K562 (cell line): ENCODE results near the gene RECK. TPM values are rescaled to one million over a fixed set of nuclear protein-coding genes. Genes with fewer than 3 reads are reported as not detected.

Source experiments
- ATAC-seq: fragments of 200-7000 bp; cut with Tn5 transposase; 3 replicates; pipeline ENCODE4 v1.9.1; 2020; ENCODE audit warnings: moderate library complexity
- BruUV-seq: library from RNA; stranded (reverse); fragments of 400-500 nt; replicated peaks from 2 replicates; lab custom pipeline; 2021; lab: Mats Ljungman, UMichigan
- CTCF ChIA-PET: fragments of 300-600 bp; formaldehyde crosslinking; extraction: SDS; loops from one replicate; lab custom pipeline; 2021; ENCODE audit warnings: low intra/inter-chr PET ratio; lab: Yijun Ruan, JAX
- POLR2A ChIA-PET: fragments of 300-600, 350-650 bp; sonication (Branson Sonifier 250); formaldehyde crosslinking; extraction: SDS; loops from one replicate; lab custom pipeline; 2021; ENCODE audit warnings: antibody characterized with exemption, inconsistent platforms; lab: Yijun Ruan, JAX
- DNase-seq, 4 experiments: peaks; one replicate each; pipeline versions ENCODE4 v3.0.0 to v3.0.0-alpha.2; 2011 to 2018; ENCODE audit warnings: low spot score in 3 of 4, mixed read lengths in 3 of 4; ENCODE audit errors: extremely low read depth in 1 of 4
- FAIRE-seq: peaks from 2 replicates; lab custom pipeline; 2011; peaks lifted over from hg19 to GRCh38; lab: Jason Lieb, UNC
- H2AFZ ChIP-seq: 2 replicates; pipeline ENCODE4 v1.6.0; 2011; ENCODE audit warnings: low read depth, low read length, control low read depth, inconsistent platforms
- H3K27ac ChIP-seq: fragments of 200-600 bp; 3 replicates; pipeline ENCODE4 v1.8.0; 2011; ENCODE audit warnings: low read depth, mild to moderate bottlenecking, control low read depth, inconsistent platforms, low read length, moderate library complexity, mixed read lengths; ENCODE audit errors: extremely low read depth
- H3K27me3 ChIP-seq, 2 experiments: fragments of 300-600 bp in 1 of 2; 2 replicates in 1 of 2; 3 replicates in 1 of 2; pipeline versions ENCODE4 v1.6.0 to v1.8.0; 2011; ENCODE audit warnings: inconsistent platforms in 2 of 2, low read length in 2 of 2, mild to moderate bottlenecking in 1 of 2, mixed read lengths in 1 of 2, moderate library complexity in 1 of 2; ENCODE audit not compliant: control insufficient read depth in 2 of 2, insufficient read depth in 2 of 2
- H3K36me3 ChIP-seq: fragments of 300-600 bp; 3 replicates; pipeline ENCODE4 v1.8.0; 2011; ENCODE audit warnings: mild to moderate bottlenecking, low read length, inconsistent platforms; ENCODE audit not compliant: control insufficient read depth, insufficient read depth
- H3K4me1 ChIP-seq, 2 experiments: fragments of 200-600 bp in 1 of 2; replicated peaks in 1 of 2; 2 replicates in 1 of 2; 3 replicates in 1 of 2; pipeline versions ENCODE4 v1.5.1 to v1.8.0; 2011; ENCODE audit warnings: inconsistent platforms in 2 of 2, low read length in 2 of 2, mild to moderate bottlenecking in 1 of 2, mixed read lengths in 1 of 2, moderate library complexity in 1 of 2; ENCODE audit not compliant: control insufficient read depth in 2 of 2, insufficient read depth in 2 of 2
- H3K4me2 ChIP-seq: 2 replicates; pipeline ENCODE4 v1.6.1; 2011; ENCODE audit warnings: low read length, control low read depth, inconsistent platforms, mixed read lengths; ENCODE audit not compliant: insufficient read depth
- H3K4me3 ChIP-seq: fragments of 200-600 bp; sonication (generic), shearing (Covaris generic); 2 replicates; pipeline ENCODE4 v1.5.1; 2016; ENCODE audit warnings: control low read depth, inconsistent platforms
- H3K79me2 ChIP-seq: fragments of 200-600 bp; 3 replicates; pipeline ENCODE4 v1.8.0; 2011; ENCODE audit warnings: low read length, inconsistent platforms; ENCODE audit not compliant: control insufficient read depth, insufficient read depth
- H3K9ac ChIP-seq, 2 experiments: 2 replicates each; pipeline versions ENCODE4 v1.6.0 to v1.6.1; 2011; ENCODE audit warnings: low read depth in 2 of 2, low read length in 2 of 2, control low read depth in 1 of 2, inconsistent platforms in 1 of 2, mild to moderate bottlenecking in 1 of 2, mixed read lengths in 1 of 2; ENCODE audit not compliant: insufficient read depth in 1 of 2
- H3K9me1 ChIP-seq: one replicate; pipeline ENCODE4 v1.6.0; 2011; ENCODE audit warnings: inconsistent platforms, mild to moderate bottlenecking, low read length, moderate library complexity; ENCODE audit not compliant: control insufficient read depth, insufficient read depth
- H3K9me3 ChIP-seq: replicated peaks from 2 replicates; pipeline ENCODE4 v1.5.1; 2011; ENCODE audit warnings: low read depth, low read length, inconsistent platforms; ENCODE audit not compliant: control insufficient read depth, insufficient read depth
- H4K20me1 ChIP-seq: replicated peaks from 2 replicates; pipeline ENCODE4 v1.6.1; 2011; ENCODE audit warnings: low read length, inconsistent platforms, mixed read lengths; ENCODE audit not compliant: control insufficient read depth, insufficient read depth
- BCL6 ChIP-seq: fragments of 250-450 bp; sonication (Bioruptor Pico); IDR thresholded peaks from 2 replicates; pipeline ENCODE4 v1.4.0; 2020
- ESRRA ChIP-seq: fragments of 450-650 bp; IDR thresholded peaks from 2 replicates; pipeline ENCODE4 v1.6.1; 2014; ENCODE audit warnings: low read depth, mild to moderate bottlenecking, moderate library complexity, borderline replicate concordance
- GABPB1 ChIP-seq: sonication (generic); formaldehyde crosslinking; IDR thresholded peaks from 2 replicates; pipeline ENCODE4 v1.8.0; 2022; ENCODE audit warnings: mild to moderate bottlenecking, missing genetic modification reagents
- HES1 ChIP-seq: fragments of 450-650 bp; IDR thresholded peaks from 2 replicates; pipeline ENCODE4 v1.6.1; 2016; ENCODE audit warnings: low read depth, mild to moderate bottlenecking, moderate library complexity
- HIVEP1 ChIP-seq: fragments of 250-450 bp; sonication (Bioruptor Pico); IDR thresholded peaks from 2 replicates; pipeline ENCODE4 v1.4.0; 2020; ENCODE audit warnings: mild to moderate bottlenecking
- HNRNPUL1 ChIP-seq: fragments of 200-400 bp; formaldehyde crosslinking; IDR thresholded peaks from 2 replicates; pipeline ENCODE4 v1.6.1; 2017; ENCODE audit warnings: low read length
- KHSRP ChIP-seq: fragments of 450-650 bp; IDR thresholded peaks from 2 replicates; pipeline ENCODE4 v1.6.1; 2017
- NFE2L1 ChIP-seq: fragments of 450-650 bp; IDR thresholded peaks from 2 replicates; pipeline ENCODE4 v1.6.1; 2016; ENCODE audit warnings: missing genetic modification characterization, low read depth, mild to moderate bottlenecking, missing compliant biosample characterization, moderate library complexity, borderline replicate concordance
- NR0B1 ChIP-seq: fragments of 450-650 bp; IDR thresholded peaks from one replicate; pipeline ENCODE4 v1.6.1; 2018; ENCODE audit warnings: mild to moderate bottlenecking, moderate library complexity; ENCODE audit not compliant: partially characterized antibody
- NR4A1 ChIP-seq, 2 experiments: fragments of 250-450 bp in 1 of 2; fragments of 450-650 bp in 1 of 2; sonication (Bioruptor Pico) in 1 of 2; IDR thresholded peaks; 2 replicates each; pipeline versions ENCODE4 v1.4.0 to v1.6.1; 2016 to 2020; ENCODE audit warnings: mild to moderate bottlenecking in 2 of 2, missing compliant biosample characterization in 1 of 2, missing genetic modification characterization in 1 of 2, moderate library complexity in 1 of 2
- RBM14 ChIP-seq: fragments of 200-400 bp; formaldehyde crosslinking; IDR thresholded peaks from 2 replicates; pipeline ENCODE4 v1.6.1; 2018; ENCODE audit warnings: low read depth, mild to moderate bottlenecking, low read length, moderate library complexity, borderline replicate concordance; ENCODE audit not compliant: insufficient read depth
- TEAD1 ChIP-seq, 2 experiments: fragments of 450-650 bp in 1 of 2; sonication (generic) in 1 of 2; formaldehyde crosslinking; IDR thresholded peaks; 2 replicates each; pipeline versions ENCODE4 v1.4.0 to v1.8.0; 2020 to 2022; ENCODE audit warnings: mild to moderate bottlenecking in 2 of 2, missing genetic modification reagents in 1 of 2
- ZBTB26 ChIP-seq: fragments of 450-650 bp; formaldehyde crosslinking; IDR thresholded peaks from 2 replicates; pipeline ENCODE4 v1.4.0; 2022; ENCODE audit warnings: missing genetic modification characterization
- ZHX1 ChIP-seq: fragments of 150-350 bp; conservative IDR thresholded peaks from 2 replicates; pipeline ENCODE4 v1.6.1; 2014; ENCODE audit warnings: low read length
- ZNF124 ChIP-seq: sonication (generic); formaldehyde crosslinking; IDR thresholded peaks from 2 replicates; pipeline ENCODE4 v1.8.1; 2022; ENCODE audit warnings: missing genetic modification reagents
- ZNF512 ChIP-seq: IDR thresholded peaks from 2 replicates; pipeline ENCODE4 v1.6.1; 2016; ENCODE audit warnings: missing genetic modification characterization, missing compliant biosample characterization
- WGBS: fragments of 100-300 bp; shearing (Covaris generic); methylation state at CpG from one replicate; pipeline ENCODE4 v1.1.6; 2016; ENCODE audit warnings: low coverage, mixed read lengths; ENCODE audit not compliant: insufficient coverage; ENCODE audit errors: missing lambda C conversion rate; 5-methylcytosine and 5-hydroxymethylcytosine counted together
- in situ Hi-C: fragments of 300-500 bp; cut with MboI; formaldehyde crosslinking; loops from 4 replicates; pipeline ENCODE4 v1.15.0; 2018; ENCODE audit warnings: inconsistent platforms, mixed read lengths
- intact Hi-C: fragments of 100-400 bp; cut with micrococcal nuclease; formaldehyde crosslinking; loops from 2 replicates; pipeline ENCODE4 v1.14.2; 2022
- polyA plus RNA-seq, 8 experiments: library from polyadenylated mRNA; depleted of rRNA in 4 of 8; stranded (reverse) in 5 of 8; unstranded in 3 of 8; fragments of >200 nt; fragmentation: Nextera tagmentation in 2 of 8; fragmentation: Illumina TruSeq in 1 of 8; extraction: Ambion mirVana in 2 of 8; extraction: Trizol in 1 of 8; gene quantifications; 2 replicates each; pipeline versions ENCODE4 v1.2.1 to v1.2.3, GENCODE V29; 2011 to 2014; ENCODE audit warnings: inconsistent platforms in 1 of 8, missing spikeins in 1 of 8
- total RNA-seq, 7 experiments: library from RNA; depleted of rRNA in 6 of 7; stranded (reverse); fragments of >200 nt in 6 of 7; fragmentation: Illumina TruSeq in 2 of 7; extraction: Trizol in 2 of 7; gene quantifications; 2 replicates each; pipeline versions ENCODE4 v1.2.1 to v1.2.3, GENCODE V29; 2011 to 2021; ENCODE audit warnings: low replicate concordance in 1 of 7

Gene RECK
- total and polyA plus RNA-seq, 9 of the 15 experiments (the other 6 are each of a cell fraction or from before 2014, with no cell fraction given): 0.04 to 0.36 (median 0.16) TPM

GRCh38 chr9:36080519-36080918, 43.8 kb downstream of the RECK start:
- in situ Hi-C loops: no loop called here
- Histone ChIP-seq H2AFZ (no peak overlapping the region), H3K9me3 (no peaks in the 10 kb centered on the region), H3K27me3 (peaks cover 0 to 3% of the 10 kb centered on the region in 2 experiments; a peak in 3 of 5 replicates), H3K9me1 (no peaks in the 10 kb centered on the region), H3K27ac (no peak overlapping the region), H3K4me3 (no peak overlapping the region), H3K4me2 (no peak overlapping the region), H4K20me1 (no peaks in the 10 kb centered on the region), H3K9ac (no peak overlapping the region), H3K36me3 (no peaks in the 10 kb centered on the region), H3K4me1 (no peaks in the 10 kb centered on the region), H3K79me2 (no peaks in the 10 kb centered on the region)
- ATAC-seq (no peak), FAIRE-seq (no peak), DNase-seq (no peak)
- ChIA-PET CTCF (no interaction called here), POLR2A (no interaction called here)
- no TSS peak for BruUV-seq
- intact Hi-C loops: no loop called here
- WGBS: 0% methylated on average over 3 of the region's 3 CpGs
- TF ChIP-seq NR0B1 (no peak), NFE2L1 (tag) (no peak), ZNF512 (tag) (no peak), HES1 (no peak), RBM14 (no peak), ZHX1 (no peak), NR4A1 (CRISPR knock-in tag; IDR thresholded peaks at IDR 0.05) (no peak), NR4A1 (tag; IDR thresholded peaks at IDR 0.05) (no peak), ZNF124 (CRISPR knock-in tag) (no peak), BCL6 (CRISPR knock-in tag) (no peak), HNRNPUL1 (no peak), TEAD1 (CRISPR knock-in tag; IDR thresholded peaks at IDR 0.05) (no peak), GABPB1 (CRISPR knock-in tag) (no peak), HIVEP1 (CRISPR knock-in tag) (no peak), ZBTB26 (CRISPR knock-in tag) (no peak), ESRRA (no peak), KHSRP (no peak)
